A172 (cell line): Measurements from ENCODE around the gene QKI. TPM values are rescaled to one million over a fixed set of nuclear protein-coding genes. Genes with fewer than 3 reads are reported as not detected.

Experiments
- DNase-seq: peaks from one replicate; pipeline ENCODE4 v3.0.0-alpha.2; 2015; ENCODE audit warnings: low spot score
- total RNA-seq: library from RNA; depleted of rRNA; stranded (reverse); fragments of >200 nt; shearing (Covaris generic); gene quantifications from 2 replicates; pipeline ENCODE4 v1.2.3, GENCODE V29; 2014

QKI gene
- total RNA-seq, 1 experiment from 2014 or later = 81.2 TPM

DNA sequence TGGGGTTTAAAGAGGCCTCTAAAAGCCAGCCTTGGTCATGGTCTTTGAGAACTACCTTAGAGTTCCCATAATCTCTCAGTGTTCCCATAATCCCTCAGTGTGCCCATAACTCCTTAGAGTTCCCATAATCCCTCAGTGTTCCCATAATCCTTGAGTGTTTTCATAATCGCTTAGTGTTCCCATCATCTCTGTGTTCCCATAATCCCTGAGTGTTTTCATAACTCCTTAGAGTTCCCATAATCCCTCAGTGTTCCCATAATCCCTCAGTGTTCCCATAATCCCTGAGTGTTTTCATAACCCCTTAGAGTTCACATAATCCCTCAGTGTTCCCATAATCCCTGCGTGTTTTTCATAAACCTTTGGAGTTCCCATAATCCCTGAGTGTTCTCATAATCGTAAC lies 199.2 kb downstream of the QKI start:
- DNase-seq = no peak

DNA sequence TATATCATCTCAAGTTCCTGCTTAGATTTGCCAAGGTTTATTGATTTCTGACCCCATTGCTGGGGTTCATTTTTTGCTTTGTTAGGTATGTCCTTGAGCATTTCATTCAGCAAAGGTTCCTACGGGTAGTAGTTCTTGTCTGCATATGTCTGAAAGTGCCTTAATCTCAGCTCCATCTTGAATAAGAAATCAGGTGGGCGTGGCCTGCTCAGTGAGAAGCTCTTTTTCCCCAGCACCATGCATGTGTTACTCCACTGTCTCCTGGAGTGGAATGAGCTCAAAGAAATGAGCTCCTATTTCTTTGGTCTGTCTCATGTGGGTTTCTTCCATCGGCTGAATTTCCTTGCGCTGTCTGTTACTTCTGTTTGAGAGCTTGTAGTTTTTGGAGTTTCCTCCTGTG lies 201.9 kb downstream of the QKI start:
- no peak for DNase-seq

DNA sequence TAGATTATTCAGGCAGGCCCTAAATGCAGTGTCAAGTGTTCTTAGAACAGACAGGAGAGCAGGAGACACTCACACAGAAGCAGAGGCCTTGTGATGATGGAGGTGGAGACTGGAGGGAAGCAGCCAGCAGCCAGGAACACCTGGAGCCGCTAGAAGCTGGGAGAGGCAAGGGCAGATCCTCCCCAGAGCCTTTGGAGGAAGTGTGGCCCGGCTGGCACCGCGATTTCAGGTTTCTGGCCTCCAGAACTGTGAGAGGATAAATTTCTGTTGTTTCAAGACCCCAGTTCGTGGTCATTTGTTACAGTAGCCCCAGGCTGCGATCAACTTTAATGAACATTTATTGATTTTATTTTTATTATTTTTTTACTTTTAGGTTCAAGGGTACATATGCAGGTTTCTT lies 203.0 kb downstream of the QKI start:
- DNase-seq = no peak

DNA sequence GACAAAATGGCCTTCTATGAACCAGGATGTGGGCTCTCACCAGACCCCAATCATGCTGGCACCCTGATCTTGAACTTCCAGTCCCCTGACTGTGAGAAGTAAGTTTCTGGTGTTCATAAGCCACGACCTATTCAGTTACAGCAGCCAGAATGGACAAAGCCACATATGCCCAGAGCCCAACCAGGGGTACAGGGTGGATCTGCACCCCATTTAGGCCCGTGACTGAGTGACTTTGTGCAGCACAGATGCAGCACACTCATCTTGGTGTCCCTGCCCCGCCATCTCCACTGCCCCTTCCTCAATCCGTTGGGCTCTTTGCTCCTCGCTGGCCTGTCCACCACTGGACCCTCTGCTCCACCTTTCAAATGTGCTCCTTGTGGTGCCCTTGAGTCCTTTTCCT lies 205.6 kb downstream of the QKI start:
- DNase-seq = no peak

DNA sequence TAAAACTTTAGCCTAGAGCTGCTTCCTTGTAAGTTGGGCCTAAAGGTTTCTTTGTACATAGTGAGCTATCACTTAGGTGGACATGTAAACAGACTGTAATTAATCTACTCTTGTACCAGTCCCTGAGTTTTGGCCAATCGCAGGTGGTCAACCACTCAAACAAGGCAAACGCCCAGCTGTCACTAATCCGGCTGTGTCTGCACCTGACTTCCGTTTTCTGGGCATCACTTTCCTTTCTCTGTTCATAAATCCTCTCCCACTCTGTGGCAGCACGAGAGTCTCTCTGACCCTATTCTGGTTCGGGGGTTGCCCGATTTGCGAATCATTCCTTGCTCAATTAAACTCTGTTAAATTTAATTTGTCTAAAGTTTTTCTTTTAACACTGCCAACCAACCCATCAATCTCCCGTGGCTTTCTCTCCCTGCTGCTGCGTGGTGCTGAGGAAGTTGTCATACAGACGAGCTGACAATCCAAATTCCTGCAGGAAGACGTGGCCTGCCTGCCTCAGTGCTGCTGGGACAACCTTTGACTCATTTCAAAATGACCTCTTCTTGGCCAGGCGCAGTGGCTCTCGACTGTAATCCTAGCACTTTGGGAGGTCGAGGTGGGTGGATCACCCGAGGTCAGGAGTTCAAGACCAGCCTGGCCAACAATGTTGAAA lies 206.3 kb downstream of the QKI start:
- peak; percentile 10 for DNase-seq

- no peak for DNase-seq
Measured at GRCh38 chr6:163625265-163625664, 210.7 kb downstream of the QKI start.

GRCh38 chr6:163626073-163626867 lies 211.8 kb downstream of the QKI start:
- peak; percentile 32 for DNase-seq

GRCh38 chr6:163627274-163628062 lies 212.9 kb downstream of the QKI start:
- no peak for DNase-seq
